ENCODE measurements around the gene LY6G5C.

LY6G5C gene

GRCh38 chr6:31721351-31722020, 40.6 kb upstream of the LY6G5C start, which contains the start of gene LY6G6C:
Gene LY6G6C (minus strand): TSS chr6:31721746. CDS start chr6:31721679, 67 bp downstream.
- no peak for TF ChIP-seq CTCF (conservative IDR thresholded peaks at IDR 0.05; ENCODE audit: control insufficient read depth, insufficient read depth, low read depth, low read length)
- no peak within 1 kb of the TSS for H3K4me3 ChIP-seq (ENCODE audit: control insufficient read depth, low read depth, low read length)
- no peak for DNase-seq (ENCODE audit: low read depth)

DNA sequence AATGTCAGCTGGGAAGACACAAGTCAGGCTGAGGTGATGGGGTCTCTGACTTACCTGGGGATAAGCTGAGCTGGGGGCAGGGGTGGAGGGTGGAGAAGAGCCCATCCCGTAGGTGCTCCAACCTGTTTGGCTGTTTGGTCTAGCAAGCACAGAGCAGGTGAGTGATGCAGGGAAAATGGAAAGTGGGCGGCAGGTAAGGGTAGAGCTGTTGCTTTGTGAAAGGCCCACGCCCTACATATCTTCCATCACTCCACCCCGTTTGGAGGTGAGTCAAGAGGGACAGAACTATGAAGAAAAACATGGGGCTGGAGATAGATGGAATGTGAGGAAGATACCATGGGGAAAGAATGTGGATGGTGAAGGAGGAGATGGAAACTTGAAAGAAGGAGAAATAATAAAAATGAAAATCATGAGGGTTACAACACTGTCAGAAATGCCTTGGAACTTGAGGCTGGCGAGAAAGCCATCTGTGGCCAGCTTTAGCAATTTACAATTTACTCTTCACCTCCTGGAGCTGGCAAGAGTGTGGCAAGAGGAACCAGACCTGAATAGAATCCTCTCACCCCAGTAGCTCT, 39.4 kb upstream of the LY6G5C start:
- H3K4me3 ChIP-seq (ENCODE audit: control insufficient read depth, low read depth, low read length), result no peak overlapping the region
- TF ChIP-seq CTCF (conservative IDR thresholded peaks at IDR 0.05; ENCODE audit: control insufficient read depth, insufficient read depth, low read depth, low read length), result no peak

GRCh38 chr6:31719001-31719400, 38.1 kb upstream of the LY6G5C start:
- no peak for TF ChIP-seq CTCF (conservative IDR thresholded peaks at IDR 0.05; ENCODE audit: control insufficient read depth, insufficient read depth, low read depth, low read length)
- H3K4me3 ChIP-seq (ENCODE audit: control insufficient read depth, low read depth, low read length), result no peak overlapping the region
- DNase-seq (ENCODE audit: low read depth), result no peak

More for the DNA sequence above, 39.4 kb upstream of the LY6G5C start:
- no peak for DNase-seq (ENCODE audit: low read depth)

GRCh38 chr6:31718265-31718664, 37.4 kb upstream of the LY6G5C start:
- no peak for TF ChIP-seq CTCF (conservative IDR thresholded peaks at IDR 0.05; ENCODE audit: control insufficient read depth, insufficient read depth, low read depth, low read length)

DNA sequence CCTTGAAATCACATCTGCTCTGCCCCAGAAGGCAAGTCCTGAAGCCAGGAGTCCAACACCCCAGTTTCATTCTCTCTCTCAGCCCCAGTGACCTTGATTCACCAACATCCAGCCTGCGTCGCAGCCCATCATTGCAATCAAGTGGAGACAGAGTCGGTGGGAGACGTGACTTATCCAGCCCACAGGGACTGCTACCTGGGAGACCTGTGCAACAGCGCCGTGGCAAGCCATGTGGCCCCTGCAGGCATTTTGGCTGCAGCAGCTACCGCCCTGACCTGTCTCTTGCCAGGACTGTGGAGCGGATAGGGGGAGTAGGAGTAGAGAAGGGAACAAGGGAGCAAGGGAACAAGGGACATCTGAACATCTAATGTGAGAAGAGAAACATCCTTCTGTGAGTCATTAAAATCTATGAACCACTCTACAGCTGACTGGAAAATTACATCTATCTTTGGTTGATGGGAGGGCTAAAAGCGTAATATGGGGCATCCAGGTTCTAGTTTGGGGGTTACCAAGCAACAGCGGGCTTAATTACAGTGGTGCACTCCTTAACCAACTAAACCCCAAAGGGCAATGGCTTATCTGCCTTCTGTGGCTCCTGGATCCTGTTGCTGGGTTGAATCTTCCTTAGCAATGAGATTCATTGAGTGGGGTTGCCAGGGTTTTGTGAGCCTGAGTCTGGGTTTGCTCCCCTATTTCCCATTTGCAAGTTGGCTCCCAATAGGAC, 36.8 kb upstream of the LY6G5C start:
- no peak for TF ChIP-seq CTCF (conservative IDR thresholded peaks at IDR 0.05; ENCODE audit: control insufficient read depth, insufficient read depth, low read depth, low read length)
- DNase-seq (ENCODE audit: low read depth), result no peak
- no peak overlapping the region for H3K4me3 ChIP-seq (ENCODE audit: control insufficient read depth, low read depth, low read length)

More at GRCh38 chr6:31718265-31718664, 37.4 kb upstream of the LY6G5C start:
- H3K4me3 ChIP-seq (ENCODE audit: control insufficient read depth, low read depth, low read length), result no peak overlapping the region
- DNase-seq (ENCODE audit: low read depth), result no peak

DNA sequence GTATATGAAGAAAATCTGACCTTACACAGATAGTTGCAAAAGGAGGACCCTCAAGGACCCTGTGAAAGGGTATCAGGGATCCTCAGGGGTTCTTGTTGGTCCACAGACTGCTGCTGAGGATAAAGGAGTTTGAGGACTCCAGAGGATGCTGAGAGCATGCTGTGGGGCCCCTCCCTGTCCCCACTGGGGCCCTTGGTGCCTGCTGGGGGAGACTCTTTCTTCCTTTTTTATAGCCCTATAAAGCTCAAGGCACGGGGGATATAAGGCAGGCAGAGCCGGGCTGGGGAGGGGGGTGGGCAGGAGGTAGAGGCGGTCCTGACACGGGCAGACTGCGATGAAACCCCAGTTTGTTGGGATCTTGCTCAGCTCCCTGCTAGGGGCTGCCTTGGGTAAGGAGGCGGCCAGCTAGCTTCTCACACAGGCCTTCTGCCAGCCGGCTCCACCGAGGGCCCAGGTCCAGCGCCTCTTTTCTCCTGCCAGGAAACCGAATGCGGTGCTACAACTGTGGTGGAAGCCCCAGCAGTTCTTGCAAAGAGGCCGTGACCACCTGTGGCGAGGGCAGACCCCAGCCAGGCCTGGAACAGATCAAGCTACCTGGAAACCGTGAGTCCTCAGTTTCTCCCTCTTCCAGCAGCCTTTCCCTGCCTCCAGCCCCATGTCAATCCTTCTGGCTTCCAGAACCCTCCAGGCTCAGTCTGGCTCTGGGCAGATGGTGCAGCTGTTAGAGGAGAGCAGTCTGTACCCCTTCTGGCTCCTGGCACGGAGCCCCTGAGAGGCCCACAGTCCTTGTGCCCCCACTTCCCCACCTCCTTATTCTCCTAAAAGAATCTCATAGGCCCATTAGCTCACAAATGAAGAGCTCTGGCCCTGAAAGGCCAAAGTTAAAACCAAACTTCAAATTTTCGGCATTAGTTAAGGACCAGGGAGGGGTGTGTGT, 34.4 kb upstream of the LY6G5C start, which contains the start of gene LY6G6D:
Gene LY6G6D (plus strand): TSS at position 327 of the 937 bp plus-strand sequence. CDS start 8 bp downstream, at position 335.
- no peak within 1 kb of the TSS for H3K4me3 ChIP-seq (ENCODE audit: control insufficient read depth, low read depth, low read length)
- no peak for TF ChIP-seq CTCF (conservative IDR thresholded peaks at IDR 0.05; ENCODE audit: control insufficient read depth, insufficient read depth, low read depth, low read length)
- DNase-seq (ENCODE audit: low read depth), result no peak
